Amniotic stem cell (primary cell): ENCODE results near the gene TBC1D2.
"Not testable (repeated sequence)": the region's sequence is repeated elsewhere in the genome, so short reads cannot be mapped to it uniquely, and the experiment has no call there.

Source experiments
- DNase-seq: peaks from one replicate; lab custom pipeline; 2025; lab: John Stamatoyannopoulos, UW

The TBC1D2 gene

DNA sequence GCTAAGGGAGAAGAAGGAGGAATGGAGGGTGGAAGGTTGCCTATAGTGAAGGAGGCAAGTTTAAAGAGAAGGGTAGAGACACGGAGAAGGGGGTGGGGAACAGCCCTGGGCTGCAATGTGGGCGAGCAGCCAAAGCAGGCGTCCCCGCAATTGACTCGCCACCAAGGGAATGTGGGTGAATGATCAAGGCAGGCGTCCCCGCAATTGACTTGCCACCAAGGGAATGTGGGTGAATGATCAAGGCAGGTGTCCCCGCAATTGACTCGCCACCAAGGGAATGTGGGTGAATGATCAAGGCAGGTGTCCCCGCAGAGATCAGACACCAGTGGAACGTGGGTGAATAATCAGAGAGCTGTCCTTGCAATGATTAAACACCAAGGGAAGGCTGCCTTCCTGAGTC is 14.8 kb upstream of the TBC1D2 start:
- not testable (repeated sequence) for DNase-seq

DNA sequence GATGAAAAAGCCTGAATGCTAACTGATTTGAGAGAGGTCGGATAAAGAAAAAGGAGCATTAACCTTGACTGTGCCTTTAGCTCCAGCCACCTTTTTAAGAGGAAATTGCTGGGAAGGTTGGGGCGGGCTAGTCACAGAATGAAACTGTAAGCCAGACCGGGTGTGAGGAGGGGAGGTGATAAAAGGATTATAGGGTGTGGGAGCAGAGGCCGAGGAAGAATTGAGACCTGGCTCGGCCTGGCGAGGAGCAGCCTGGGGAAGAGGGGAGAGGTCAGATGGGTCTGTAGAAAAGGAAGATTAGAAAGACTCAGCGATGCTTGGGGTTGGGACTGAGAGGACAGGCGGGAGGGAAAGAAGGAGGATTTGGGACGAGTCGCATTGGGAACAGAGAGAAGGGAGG is 14.2 kb upstream of the TBC1D2 start:
- not testable (repeated sequence) for DNase-seq

DNA sequence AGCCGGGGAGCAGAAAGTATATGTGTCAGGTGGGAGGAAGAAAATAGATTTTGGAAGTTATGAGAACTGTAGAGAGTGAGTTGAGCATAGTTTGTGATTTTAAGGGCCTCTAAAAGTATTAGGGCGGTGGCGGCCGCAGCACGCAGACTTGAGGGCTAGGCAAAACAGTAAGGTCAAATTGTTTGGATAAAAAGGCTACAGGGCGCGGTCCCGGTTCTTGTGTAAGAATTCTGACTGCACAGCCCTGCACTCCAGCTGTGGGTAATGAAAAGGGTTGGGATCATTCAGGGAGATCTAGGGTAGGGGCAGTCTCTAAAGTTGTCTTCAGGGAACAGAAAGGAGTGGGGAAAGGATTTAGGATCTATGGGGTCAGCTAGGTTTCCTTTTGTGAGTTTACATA is 12.1 kb upstream of the TBC1D2 start:
- not testable (repeated sequence) for DNase-seq

DNA sequence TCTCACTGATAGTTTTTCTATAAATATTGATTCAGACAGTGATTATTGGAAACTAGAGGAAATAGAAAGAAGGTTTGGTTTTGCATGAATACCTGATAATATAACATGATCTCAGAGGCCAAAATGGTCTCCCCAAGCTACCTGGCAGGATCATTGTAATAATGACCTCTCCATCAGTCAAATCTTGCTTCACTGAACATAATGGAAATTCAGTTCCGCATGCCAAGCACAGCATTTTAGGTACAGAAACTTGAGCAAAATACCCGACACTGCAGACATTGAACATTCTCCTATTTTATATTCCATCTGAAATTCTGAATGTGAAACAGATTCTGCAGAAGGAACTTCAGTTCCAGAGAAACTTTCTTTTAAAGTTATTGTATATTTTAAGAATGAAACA is 9.1 kb upstream of the TBC1D2 start:
- DNase-seq: no peak

DNA sequence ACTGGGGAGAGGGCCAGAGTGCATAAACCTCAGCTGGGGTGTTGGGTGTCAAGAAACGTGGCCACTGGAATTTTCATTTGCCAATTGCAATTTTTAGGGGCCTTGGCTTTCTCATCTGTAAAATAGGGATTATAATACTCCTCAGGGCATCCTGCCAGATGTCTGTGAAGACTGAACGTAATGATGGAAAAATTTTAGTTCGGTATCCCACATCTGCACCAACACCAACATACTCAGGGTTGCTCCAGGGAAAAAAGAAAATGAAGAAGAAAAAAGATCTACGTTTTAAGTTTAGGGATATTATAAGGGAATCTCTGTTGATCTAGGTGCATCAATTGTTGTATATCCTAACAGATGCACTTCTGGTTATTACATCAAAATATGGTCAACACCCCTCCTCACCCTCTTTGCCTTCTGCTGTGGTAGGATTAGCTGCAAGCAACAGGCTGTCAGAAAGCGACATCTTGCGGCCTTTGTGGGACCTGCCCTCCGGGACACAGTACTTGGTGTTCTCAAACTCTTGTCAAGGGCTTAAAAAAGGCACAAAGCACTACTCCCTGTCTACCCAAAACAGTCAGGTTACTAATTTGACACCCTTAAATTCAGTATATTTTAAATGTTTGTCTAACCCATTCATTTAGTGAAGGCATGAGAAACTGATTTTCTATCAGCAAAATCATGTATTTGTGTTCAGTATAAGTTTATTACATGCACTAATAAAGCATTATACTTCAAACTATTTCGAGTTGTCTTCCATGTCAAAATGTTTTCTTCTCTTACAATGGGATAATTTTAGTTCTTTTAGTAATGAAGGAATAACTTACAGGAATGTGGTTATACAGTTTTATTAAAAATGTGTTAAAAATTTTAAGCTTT is 8.3 kb upstream of the TBC1D2 start:
- DNase-seq: peak; percentile 66

DNA sequence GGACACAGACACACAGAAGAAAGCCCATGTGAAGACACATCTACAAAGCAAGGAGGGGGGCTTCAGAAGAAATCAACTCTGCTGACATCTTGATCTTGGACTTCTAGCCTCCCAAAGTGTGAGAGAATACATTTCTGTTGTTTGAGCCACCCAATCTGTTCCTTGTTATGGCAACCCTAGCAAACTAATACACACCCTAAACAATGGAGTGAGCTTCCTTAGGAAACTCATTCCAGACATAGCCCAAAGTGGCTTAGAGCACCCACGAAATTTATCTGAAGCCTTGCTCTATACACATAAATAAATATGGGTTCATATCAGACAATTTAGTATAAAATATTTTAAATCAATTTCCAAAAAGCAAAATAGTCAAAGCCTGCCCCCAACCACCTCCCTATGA is 7.6 kb upstream of the TBC1D2 start:
- no peak for DNase-seq

DNA sequence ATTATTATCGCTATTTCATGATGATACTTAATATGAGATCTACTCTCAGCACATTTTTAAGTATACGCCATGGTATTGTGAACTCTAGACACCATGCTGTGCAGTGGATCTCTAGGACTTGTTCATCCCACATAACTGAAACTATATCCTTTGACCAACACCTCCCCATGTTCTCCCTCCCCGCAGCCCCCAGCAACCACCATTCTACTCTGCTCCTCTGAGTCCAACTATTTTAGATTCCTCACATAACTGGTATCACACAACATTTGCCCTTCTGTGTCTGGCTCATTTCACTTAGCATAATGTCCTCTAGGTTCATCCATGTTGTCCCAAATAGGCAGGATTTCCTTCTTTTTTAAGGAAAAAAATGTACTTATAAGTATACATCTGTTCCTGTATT is 6.6 kb upstream of the TBC1D2 start:
- no peak for DNase-seq

DNA sequence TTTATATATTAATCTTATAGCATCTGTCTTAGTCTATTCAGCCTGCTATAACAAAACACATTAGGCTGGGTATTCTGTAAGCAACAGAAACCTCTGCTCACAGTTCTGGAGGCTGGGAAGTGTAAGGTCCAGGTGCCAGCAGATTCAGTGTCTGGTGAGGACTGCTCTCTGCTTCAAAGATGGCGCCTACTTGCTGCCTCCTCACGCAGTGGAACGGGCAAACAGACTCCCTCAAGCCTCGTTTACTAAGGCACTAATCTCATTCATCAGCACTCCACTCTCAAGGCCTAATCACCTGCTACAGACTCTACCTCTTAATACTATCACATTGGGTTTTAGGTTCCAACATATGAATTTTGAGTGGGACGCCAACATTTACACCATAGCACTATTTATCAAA is 5.2 kb upstream of the TBC1D2 start:
- DNase-seq: no peak

DNA sequence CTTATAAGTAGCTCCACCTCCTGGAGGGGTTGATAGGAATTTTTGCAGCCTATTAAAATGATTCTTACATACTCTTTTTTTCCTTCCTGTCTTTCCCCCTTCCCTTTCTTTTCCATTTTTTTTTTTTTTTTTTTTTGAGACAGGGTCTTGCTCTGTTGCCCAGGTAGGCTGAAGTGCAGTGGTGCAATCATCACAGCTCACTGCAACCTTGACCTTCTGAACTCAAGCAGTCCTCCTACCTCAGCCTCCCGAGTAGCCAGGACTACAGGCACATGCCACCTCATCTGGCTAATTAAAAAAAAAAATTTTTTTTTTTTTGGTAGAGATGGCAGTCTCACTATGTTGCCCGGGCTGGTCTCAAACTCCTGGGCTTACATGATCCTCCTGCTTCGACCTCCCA is 4.3 kb upstream of the TBC1D2 start:
- DNase-seq: no peak

DNA sequence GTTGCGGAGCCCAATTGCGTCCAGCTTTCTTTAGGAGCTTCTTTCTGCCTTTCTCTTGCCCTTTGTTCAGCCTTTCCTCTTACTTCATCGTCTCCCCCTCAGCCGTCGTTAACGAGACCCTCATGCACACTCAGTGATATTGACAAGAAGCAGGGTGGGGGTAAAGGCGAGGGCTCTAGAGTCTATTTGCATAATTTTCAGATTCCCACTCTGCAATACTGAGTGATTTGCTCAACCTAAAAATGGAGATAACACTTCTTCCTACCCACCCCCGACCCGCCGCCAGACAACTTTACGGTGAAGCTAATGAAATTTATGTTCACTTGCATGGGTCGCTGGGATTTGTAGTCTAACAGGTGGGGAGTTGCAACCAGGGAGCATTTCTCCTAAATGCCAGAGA is 1.3 kb upstream of the TBC1D2 start:
- no peak for DNase-seq

DNA sequence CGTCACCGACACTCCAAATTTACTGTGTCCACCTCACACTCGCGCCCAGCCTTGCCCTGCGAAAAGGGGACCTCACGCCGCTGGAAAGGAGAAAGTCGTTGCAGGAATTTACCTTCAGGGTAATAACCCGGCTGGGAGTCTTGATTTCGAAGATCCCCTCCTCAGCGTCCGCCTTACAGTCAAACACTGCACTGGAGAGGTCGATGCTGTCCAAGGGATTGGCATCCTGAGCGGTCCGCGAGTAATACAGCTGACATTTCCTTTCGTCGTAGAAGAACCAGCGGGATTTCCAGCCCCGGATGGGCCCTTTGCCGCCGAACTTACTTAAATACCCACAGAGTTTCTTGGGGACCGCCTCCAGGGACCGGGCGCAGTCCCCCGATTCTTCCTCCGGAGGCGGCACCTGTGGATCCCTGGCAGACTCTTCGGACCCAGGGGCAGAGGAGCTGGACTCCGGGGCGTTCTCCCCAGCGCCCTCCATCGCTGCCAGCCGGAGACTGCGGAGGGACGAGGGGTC is 330 bp downstream of the TBC1D2 start:
- DNase-seq: peak; percentile 10

DNA sequence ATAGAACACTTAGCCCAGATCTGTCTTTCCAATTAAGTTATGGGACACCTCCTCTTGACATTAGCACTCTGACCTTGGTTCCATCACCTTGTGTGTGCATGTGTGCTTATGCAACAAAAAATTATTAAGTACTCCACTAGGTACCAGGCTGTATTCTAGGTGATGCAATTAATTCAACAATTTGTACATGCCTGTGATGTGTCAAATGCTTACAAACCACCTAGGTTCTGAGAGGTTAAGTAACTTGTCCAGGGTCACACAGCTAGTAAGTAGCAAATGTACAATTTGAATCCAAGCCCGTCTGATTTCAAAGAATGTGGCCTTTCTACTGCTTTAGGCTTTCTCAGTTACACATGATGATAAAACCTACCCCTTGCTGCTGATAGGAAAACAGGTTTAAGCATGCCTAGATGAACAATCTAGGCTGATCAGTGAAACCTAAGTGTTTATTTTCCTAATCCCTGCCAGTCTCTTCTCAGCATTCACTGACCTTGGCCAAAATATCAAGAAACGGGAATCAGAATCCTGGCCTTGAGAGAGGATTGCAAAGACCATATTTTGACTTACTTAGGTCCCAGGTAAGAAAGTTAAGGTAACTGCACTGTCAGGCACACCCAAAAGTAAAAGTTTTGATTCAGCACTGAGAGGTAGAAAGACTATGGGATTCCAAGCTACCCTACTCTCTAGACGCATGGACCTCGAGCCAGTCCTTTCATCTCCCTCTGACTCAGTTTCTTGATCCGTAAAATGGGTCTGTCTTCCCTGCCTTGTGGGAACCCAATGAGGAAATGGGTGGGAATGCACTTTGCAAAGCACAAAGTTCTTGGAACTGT is 1.0 kb downstream of the TBC1D2 start:
- no peak for DNase-seq

DNA sequence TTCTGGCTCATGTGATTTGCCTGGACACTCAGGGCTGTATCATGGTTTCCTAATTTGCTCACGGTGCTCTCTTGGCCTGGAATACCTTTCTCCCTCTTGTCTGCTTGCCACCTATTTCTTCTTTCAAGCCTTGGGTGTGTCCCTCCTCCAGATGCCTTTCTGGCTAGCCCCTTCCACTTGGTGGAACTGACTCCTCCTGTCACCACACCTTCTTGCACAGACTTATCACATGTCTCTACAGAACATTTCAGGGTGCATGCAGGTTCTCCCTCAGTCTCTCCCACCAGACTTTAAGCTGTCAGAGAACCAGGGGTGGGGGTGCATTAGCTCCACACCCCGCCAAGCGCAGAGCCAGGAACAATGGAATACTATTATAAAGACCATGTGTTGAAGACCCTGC is 1.9 kb downstream of the TBC1D2 start:
- no peak for DNase-seq

DNA sequence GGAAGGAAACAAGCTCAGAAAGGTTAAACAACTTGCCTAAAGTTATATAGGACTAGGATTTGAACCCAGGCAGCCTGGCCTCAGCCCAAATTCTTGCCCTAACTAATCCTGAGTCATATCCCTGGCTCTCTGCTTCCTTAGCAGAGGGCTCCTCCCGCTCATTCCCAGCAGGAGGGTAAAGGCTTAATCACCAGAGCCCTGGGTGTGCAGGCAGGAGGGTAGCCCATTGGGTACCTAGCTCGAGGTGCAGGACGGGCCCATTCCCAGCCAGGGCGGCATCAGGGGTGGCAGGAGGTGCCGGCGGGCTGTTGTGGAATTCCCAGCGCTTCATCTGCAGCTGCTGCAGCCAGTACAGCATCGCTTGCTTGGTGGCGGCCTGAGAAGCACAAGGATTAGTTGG is 3.9 kb downstream of the TBC1D2 start:
- no peak for DNase-seq

DNA sequence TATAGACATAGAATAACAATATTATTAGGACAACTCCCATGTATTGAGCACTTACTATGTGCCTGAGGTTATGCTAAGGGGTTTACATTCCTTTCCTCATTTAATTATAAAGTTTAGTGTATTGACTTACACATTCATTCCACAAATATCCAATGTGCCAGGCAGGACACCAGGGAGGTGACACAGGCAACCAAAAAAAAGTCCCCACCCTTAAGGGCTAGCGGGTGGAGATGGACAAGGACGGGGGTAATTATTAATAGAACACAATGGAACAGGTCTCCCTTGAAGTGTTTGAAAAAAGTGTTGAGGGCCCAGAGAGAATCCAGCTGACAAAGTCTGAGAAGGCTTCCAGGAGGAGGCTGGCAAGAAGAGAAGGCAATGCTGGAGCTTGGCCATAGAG is 5.7 kb downstream of the TBC1D2 start:
- DNase-seq: no peak

DNA sequence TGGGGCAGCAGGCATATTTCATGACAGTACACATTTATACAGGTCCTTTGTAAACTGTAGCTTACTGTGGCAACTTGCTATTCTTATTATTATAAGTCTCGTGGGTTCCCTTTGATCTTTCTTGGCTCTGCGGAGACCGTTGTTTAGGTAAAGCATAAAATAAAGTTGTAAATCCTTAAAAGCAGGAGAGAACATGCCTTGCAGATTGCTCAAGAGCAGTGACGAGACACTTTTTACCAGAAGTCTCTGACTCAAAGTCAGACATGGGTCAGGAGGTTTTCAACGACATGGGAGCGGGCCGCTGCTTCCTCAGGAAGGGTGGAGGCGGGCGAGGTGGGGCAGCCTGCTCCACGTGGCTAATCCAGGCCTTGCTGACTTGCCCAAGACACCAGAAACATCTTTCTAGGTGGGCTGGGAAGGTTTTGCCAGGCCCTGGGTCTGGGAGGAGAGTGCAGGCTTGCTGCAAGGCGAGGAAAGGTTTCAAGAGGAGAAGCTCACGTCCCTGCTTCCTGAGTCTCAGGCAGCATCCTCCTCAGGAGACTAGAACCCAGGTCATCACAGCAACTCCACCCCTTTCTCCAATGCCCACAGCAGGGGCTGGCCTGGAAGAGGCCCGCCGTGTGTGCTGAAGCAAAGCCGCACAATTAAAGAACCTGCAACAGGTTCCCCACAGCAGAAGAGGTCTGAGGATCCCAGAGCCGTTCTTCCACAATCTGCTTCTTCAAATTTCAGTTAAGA is 6.5 kb downstream of the TBC1D2 start:
- no peak for DNase-seq

DNA sequence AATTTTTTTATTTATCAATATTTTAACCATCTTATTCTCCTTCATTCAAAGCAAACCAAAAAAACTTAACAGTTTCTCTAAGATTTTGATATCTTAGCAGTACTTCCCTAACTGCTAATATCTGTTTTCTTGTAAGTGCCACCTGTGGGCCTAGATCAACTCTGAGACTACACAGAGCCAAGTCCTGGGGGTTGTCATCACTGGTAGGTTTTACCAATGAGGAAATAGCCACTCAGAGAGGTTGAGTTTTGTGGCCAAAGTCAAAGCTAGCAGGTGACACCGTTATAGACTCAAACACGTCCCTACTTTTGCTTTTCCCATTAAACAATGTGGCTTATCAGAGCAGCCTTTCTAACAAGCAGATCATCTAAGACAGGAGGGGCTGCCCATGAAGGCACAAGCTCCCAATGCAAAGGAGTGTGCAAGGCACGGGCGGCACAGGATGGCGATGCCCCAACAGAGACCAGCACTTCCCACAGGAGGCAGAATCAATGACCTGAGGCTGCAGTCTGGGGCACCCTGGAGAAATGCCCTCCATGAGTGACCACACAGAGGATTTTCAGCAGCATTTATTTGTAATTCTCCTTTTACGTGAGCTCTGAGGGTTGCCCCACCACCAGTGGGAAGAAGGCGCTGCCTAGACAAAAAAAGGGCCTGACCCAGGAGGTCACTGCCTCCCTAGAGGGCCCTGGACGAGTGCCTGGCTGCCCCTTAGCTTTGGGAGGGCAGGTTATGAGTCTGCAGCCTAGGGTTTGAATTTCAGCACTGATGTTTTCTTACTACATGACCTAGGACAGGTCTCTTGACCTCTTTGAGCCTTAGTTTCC is 7.4 kb downstream of the TBC1D2 start:
- DNase-seq: no peak

DNA sequence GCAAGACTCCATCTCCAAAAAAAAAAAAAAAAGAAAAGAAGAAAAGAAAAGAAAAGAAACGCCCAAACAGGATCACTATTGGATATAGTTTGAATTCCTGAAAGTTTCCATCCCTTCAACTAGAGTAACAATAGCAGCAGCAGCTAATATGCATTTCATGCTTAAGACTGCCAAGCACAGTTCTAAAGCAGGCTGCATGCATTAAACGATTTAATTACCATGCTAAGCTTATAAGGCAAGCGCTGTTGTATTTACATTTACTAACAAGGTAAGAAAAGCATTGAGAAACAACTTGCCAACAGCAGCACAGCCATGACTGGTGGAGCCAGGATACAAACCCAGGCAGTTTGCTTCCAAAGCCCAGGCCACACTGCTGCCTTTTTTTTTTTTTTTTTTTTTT is 13.0 kb downstream of the TBC1D2 start:
- no peak for DNase-seq

DNA sequence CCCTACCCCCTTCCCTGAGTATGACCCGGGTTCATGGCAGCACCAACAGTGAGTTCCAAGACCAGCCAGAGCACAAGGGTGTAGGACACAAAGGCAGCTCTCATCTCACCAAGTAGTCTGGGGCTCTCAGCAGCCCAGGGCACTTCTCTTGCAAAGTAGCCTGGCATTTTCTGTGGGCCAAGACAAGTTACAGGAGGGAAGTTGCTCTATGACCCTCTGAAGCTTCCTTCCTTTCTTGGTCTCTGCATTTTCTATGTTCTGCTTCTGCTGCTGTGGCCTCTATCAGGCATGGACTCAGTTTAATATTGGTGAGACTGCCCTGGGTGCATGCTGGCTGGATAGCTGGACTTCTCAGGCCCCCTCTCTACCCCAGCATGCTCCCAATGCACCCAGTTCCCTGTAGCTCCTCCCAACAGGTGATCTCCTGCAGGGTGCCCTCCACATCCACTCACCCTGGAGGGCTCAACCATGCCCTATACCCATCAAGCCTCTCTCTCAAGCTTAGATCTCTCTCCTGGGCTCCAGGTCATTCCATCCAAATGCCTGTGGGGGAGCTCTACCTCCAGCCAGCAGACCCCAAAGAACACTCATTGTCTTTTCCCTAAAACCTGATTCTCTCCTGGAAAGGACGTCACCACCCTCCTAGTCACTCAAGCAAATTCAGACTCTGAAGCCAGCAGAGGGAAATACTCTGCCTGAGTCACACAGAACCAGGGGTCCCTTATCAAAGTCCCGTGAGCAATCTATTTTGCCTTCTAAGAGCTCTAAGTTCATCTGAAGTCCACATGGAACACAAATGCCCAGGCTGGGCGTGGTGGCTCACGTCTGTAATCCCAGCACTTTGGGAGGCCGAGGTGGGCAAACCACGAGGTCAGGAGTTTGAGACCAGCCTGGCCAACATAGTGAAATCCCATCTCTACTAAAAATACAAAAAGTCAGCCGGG is 13.8 kb downstream of the TBC1D2 start:
- DNase-seq: no peak

DNA sequence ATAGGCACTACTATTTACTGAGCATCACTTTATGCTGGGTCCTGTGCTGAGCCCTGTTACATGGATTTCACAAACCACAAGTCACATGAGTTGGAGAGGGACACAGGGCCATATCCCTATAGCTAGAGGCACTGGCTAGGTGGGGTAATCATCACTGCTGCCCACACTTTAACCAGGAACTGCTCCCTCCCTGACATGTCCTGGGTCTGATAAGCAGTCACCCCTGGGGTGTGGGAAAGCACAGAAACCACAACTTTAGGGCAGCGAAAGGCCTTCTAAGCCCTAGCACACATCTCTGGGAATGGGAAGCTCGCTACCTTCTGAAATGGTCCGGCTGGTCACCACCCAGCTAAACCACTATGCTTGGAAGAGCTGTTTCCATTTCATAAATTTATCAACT is 15.0 kb downstream of the TBC1D2 start:
- DNase-seq: no peak
